ENCODE results near the gene AVEN. TPM values are rescaled to one million over a fixed set of nuclear protein-coding genes. Genes with fewer than 3 reads are reported as not detected.

AVEN gene
- total RNA-seq, 1 donor from 2014 or later: 29.5 TPM

DNA sequence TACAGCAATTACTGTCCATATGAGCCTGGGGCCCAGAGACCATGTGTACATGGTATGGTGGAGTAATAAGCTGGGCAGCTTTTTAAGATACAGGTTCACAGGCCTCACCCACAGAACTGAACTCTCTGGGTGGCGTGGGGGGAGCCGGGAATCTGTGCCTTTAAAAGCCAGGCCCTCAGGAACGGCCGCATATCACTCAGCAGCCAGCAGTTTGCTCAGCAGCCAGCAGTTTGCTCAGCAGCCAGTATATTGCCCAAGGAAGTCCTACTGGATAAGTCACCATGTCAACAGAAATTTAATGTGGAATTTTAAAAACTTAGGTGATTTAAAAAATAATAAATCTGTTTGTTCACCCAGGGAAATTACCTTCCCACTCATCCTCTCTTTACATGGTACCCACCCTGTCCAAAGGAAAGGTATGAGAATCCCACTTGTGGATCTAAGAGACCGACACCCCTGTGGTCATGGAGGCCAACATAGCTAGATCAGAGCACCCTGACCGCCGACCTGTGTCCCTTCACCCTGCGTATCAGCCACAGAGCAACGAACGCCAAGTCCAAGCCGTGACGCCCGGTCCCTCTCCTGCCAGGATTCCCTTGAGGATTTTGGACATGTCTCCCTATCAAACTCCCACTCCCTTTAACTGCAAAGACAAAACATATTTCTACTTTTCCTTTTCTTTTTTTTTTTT lies 166.4 kb downstream of the AVEN start:
- no peak overlapping the region for H3K4me3 ChIP-seq (ENCODE audit: low read depth, low read length)
- no peak for DNase-seq (ENCODE audit: low read depth)
- TF ChIP-seq, protein P1, sequence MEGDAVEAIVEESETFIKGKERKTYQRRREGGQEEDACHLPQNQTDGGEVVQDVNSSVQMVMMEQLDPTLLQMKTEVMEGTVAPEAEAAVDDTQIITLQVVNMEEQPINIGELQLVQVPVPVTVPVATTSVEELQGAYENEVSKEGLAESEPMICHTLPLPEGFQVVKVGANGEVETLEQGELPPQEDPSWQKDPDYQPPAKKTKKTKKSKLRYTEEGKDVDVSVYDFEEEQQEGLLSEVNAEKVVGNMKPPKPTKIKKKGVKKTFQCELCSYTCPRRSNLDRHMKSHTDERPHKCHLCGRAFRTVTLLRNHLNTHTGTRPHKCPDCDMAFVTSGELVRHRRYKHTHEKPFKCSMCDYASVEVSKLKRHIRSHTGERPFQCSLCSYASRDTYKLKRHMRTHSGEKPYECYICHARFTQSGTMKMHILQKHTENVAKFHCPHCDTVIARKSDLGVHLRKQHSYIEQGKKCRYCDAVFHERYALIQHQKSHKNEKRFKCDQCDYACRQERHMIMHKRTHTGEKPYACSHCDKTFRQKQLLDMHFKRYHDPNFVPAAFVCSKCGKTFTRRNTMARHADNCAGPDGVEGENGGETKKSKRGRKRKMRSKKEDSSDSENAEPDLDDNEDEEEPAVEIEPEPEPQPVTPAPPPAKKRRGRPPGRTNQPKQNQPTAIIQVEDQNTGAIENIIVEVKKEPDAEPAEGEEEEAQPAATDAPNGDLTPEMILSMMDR (conservative IDR thresholded peaks at IDR 0.05; ENCODE audit: low read depth, low read length): no peak

DNA sequence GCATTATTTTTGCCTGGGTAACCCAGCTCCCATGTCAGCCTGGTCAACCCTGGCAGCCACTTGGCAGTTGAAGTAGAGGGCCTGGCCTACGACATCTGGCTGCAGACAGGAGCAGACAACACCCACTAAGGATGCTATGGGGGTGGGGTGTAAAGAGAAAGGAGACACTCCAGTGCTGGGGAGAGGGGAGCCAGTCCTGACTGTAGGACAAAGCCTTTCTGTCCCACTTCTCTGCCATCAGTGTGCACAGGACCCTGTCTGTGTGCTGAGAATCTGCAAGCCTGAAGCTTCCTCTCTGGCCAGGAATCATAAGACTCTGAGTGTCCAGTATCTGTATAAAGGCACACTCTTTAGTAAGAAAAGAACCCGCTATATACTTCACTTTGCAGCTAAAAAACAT lies 167.0 kb downstream of the AVEN start:
- TF ChIP-seq, protein P1 (conservative IDR thresholded peaks at IDR 0.05; ENCODE audit: low read depth, low read length): no peak
- no peak overlapping the region for H3K4me3 ChIP-seq (ENCODE audit: low read depth, low read length)
- no peak for DNase-seq (ENCODE audit: low read depth)

DNA sequence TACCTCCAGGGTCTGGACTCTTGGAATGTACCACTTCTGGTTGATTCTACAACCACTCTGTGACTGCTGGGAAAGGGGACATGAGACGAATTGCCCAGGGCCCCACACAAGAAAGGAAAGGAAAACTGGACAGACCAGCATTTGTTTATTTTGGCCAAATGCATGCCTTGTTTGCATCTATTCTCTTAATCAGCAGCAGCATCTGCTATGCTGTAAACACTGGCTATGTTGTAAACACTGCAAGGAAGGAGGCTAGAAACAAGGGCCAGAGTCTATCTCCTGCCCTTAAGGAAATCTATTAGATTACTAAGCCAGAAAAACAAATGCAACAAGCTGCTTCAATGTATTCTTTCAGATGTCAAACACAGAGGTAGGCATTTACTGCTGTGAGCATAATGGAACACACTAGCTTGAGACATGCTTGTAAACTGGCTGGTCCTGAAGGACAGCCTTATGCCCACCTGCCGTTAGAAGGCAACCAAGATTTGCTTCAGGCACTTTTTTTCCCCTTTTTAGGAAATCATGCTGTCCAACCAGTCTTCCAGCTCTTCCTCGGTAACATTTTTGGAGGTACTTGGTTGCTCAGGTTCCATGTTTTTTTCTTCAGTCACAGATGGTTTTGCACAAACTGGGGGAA lies 172.8 kb downstream of the AVEN start:
- TF ChIP-seq, protein P1 (conservative IDR thresholded peaks at IDR 0.05; ENCODE audit: low read depth, low read length): no peak
- no peak overlapping the region for H3K4me3 ChIP-seq (ENCODE audit: low read depth, low read length)
- no peak for DNase-seq (ENCODE audit: low read depth)

DNA sequence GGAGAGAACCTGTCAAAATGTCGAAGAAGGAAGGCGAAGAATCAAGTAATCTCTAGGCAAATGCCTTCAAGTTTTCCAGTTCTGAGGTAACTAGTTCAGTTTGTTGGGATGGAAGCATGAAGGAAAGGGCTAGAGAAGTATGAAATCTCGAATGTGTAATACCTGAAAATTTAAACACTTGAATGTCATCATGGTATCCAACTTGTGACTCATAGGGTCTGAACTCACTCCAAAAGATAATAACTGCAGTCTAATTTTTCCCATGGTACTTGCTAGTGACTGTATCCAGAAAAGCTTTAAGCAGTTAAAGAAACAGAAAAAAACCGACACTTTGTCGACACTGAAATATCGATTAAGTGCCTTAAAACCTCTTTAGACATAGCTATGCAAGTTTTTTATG lies 173.6 kb downstream of the AVEN start:
- TF ChIP-seq, protein P1 (conservative IDR thresholded peaks at IDR 0.05; ENCODE audit: low read depth, low read length): no peak
- DNase-seq (ENCODE audit: low read depth): no peak
- H3K4me3 ChIP-seq (ENCODE audit: low read depth, low read length): no peak overlapping the region

DNA sequence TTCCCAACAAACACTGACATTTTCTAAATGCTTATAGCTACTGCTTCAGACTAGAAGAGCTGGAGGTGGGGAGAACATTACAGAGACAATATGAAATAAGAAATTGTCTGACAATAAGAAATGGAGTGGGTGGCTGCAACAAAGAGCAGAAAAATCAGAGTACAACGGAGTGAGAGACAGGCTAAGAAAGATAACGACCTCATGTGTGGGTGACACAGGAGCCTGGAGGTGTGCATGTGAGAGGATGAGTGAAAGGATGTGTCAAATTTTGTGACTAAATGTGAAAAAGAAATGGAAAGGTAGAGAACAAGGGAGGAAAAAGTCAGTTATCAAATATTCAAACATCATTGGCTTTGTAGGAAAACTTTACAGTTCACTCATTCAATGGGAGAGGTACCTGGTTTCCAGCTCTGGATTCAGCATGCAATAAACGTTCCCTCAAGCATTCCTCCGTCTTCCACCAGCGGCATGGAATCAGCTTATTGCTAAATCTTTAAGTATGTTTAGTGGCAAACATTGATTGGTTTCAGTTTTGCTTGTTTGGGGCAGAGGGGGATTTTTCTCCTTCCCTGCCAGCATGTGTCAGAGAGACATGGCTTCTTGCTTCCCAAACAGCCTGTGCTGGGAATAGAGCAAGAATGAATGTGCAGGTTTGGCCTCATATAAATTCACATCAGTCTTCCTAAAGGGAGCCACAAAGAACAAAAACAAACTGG lies 174.5 kb downstream of the AVEN start:
- DNase-seq (ENCODE audit: low read depth): no peak
- TF ChIP-seq, protein P1 (conservative IDR thresholded peaks at IDR 0.05; ENCODE audit: low read depth, low read length): no peak

DNA sequence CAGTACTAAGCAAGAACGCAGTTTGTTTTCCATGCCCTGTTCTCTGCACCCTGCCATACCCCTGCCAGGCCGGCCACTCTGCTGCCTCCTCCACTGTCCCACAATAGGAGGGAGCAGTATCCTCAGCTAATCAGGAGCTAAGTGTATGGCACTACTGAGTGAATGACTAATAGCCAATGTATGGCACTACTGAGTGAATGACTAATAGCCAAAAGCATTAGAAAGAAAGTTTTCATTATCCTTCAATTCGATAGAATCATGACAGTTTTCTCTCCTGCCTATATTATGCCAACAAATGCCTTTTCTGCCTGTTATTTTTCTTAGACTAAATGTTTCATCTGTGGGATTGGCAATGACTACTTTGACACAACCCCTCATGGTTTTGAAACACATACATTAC lies 178.2 kb downstream of the AVEN start:
- no peak for DNase-seq (ENCODE audit: low read depth)
- TF ChIP-seq, protein P1 (conservative IDR thresholded peaks at IDR 0.05; ENCODE audit: low read depth, low read length): no peak
- H3K4me3 ChIP-seq (ENCODE audit: low read depth, low read length): no peak overlapping the region

More for the DNA sequence above, 174.5 kb downstream of the AVEN start:
- no peak overlapping the region for H3K4me3 ChIP-seq (ENCODE audit: low read depth, low read length)

All from epithelial cell of proximal tubule (primary cell).